Measurements from ENCODE around the gene PLSCR1. TPM values are rescaled to one million over a fixed set of nuclear protein-coding genes. Genes with fewer than 3 reads are reported as not detected.

Gene PLSCR1
- polyA plus RNA-seq, 1 donor from 2014 or later, result 0.78 TPM

- H4K20me1 ChIP-seq (ENCODE audit: insufficient read depth), result no peaks in the 10 kb centered on the region
- no peak overlapping the region for H3K4me3 ChIP-seq (ENCODE audit: low read length)
- no peak overlapping the region for H3K4me2 ChIP-seq (ENCODE audit: low read length)
- no peaks in the 10 kb centered on the region for H3K27me3 ChIP-seq (ENCODE audit: insufficient read depth, low read depth, low read length)
- no peaks in the 10 kb centered on the region for H3K9me2 ChIP-seq (ENCODE audit: insufficient read depth, low read length)
- no peaks in the 10 kb centered on the region for H3F3A ChIP-seq (ENCODE audit: insufficient read depth, low read length, poor library complexity, severe bottlenecking)
- H3K9ac ChIP-seq (ENCODE audit: low read length), result no peak overlapping the region
- H2AFZ ChIP-seq (ENCODE audit: low read depth, low read length), result no peak overlapping the region
- no peaks in the 10 kb centered on the region for H3K9me3 ChIP-seq (ENCODE audit: low read length)
- no peaks in the 10 kb centered on the region for H3K36me3 ChIP-seq (ENCODE audit: insufficient read depth, low read length)
- H3K27ac ChIP-seq (ENCODE audit: low read length), result no peak overlapping the region
- no peaks in the 10 kb centered on the region for H3K79me2 ChIP-seq (replicated peaks; ENCODE audit: insufficient read depth, low read length)
- TF ChIP-seq EP300 (conservative IDR thresholded peaks at IDR 0.05; ENCODE audit: poor library complexity, severe bottlenecking), result no peak
- no peak for TF ChIP-seq RAD21 (conservative IDR thresholded peaks at IDR 0.05)
- no peak for TF ChIP-seq POLR2AphosphoS5 (IDR thresholded peaks at IDR 0.05)
- TF ChIP-seq TAF1 (IDR thresholded peaks at IDR 0.05; ENCODE audit: low read depth), result no peak
- TF ChIP-seq CTCF (IDR thresholded peaks at IDR 0.05; ENCODE audit: poor library complexity, severe bottlenecking), result no peak
- TF ChIP-seq REST (IDR thresholded peaks at IDR 0.05; ENCODE audit: borderline replicate concordance), result no peak
- no peak for TF ChIP-seq SMC3 (conservative IDR thresholded peaks at IDR 0.05; ENCODE audit: poor library complexity)
- TF ChIP-seq EZH2 (IDR thresholded peaks at IDR 0.05; ENCODE audit: borderline replicate concordance, insufficient read depth, low read length, poor library complexity, severe bottlenecking), result no peak
- no peak for TF ChIP-seq MXI1 (conservative IDR thresholded peaks at IDR 0.05; ENCODE audit: poor library complexity, severe bottlenecking)
These were observed 10.9 kb upstream of the PLSCR1 start for GRCh38 chr3:146555311-146555710.

- Histone ChIP-seq H3K4me2 (ENCODE audit: low read length) (no peak overlapping the region), H2AFZ (ENCODE audit: low read depth, low read length) (no peak overlapping the region), H3K9me3 (ENCODE audit: low read length) (no peaks in the 10 kb centered on the region), H3K9ac (ENCODE audit: low read length) (no peak overlapping the region), H3K27me3 (ENCODE audit: insufficient read depth, low read depth, low read length) (no peaks in the 10 kb centered on the region), H3K79me2 (replicated peaks; ENCODE audit: insufficient read depth, low read length) (no peaks in the 10 kb centered on the region), H3K4me3 (ENCODE audit: low read length) (no peak overlapping the region), H3K36me3 (ENCODE audit: insufficient read depth, low read length) (no peaks in the 10 kb centered on the region), H4K20me1 (ENCODE audit: insufficient read depth) (no peaks in the 10 kb centered on the region), H3F3A (ENCODE audit: insufficient read depth, low read length, poor library complexity, severe bottlenecking) (no peaks in the 10 kb centered on the region), H3K27ac (ENCODE audit: low read length) (no peak overlapping the region), H3K9me2 (ENCODE audit: insufficient read depth, low read length) (no peaks in the 10 kb centered on the region)
- TF ChIP-seq SMC3 (conservative IDR thresholded peaks at IDR 0.05; ENCODE audit: poor library complexity) (no peak), REST (IDR thresholded peaks at IDR 0.05; ENCODE audit: borderline replicate concordance) (no peak), RAD21 (conservative IDR thresholded peaks at IDR 0.05) (no peak), EZH2 (IDR thresholded peaks at IDR 0.05; ENCODE audit: borderline replicate concordance, insufficient read depth, low read length, poor library complexity, severe bottlenecking) (no peak), POLR2AphosphoS5 (IDR thresholded peaks at IDR 0.05) (no peak), EP300 (conservative IDR thresholded peaks at IDR 0.05; ENCODE audit: poor library complexity, severe bottlenecking) (no peak), CTCF (IDR thresholded peaks at IDR 0.05; ENCODE audit: poor library complexity, severe bottlenecking) (no peak), MXI1 (conservative IDR thresholded peaks at IDR 0.05; ENCODE audit: poor library complexity, severe bottlenecking) (no peak), TAF1 (IDR thresholded peaks at IDR 0.05; ENCODE audit: low read depth) (no peak)
These were observed 9.8 kb upstream of the PLSCR1 start for GRCh38 chr3:146554151-146554760.

Measured in neural cell (in vitro differentiated cells).